Measurements from ENCODE around the gene WNT9A. TPM values are rescaled to one million over a fixed set of nuclear protein-coding genes. Genes with fewer than 3 reads are reported as not detected.

WNT9A gene
- total and polyA plus RNA-seq, 4 donors: 2.6 to 8.6 (median 4.9) TPM

- DNase-seq (peak in 1 of 3 donors; percentile 18), ATAC-seq (ENCODE audit: insufficient read depth, low FRiP score) (no peak)
- H3K9me3 ChIP-seq (ENCODE audit: control insufficient read depth in 4 of 4, insufficient read depth in 3 of 4, low read length in 3 of 4): peaks cover 0 to 2% (median under 1%) of the 10 kb centered on the region in 4 donors
- peaks cover 0 to 50% (median 7%) of the 10 kb centered on the region in 5 donors for H3K4me1 ChIP-seq (ENCODE audit: control insufficient read depth in 5 of 5, insufficient read depth in 5 of 5, low read length in 5 of 5)
- no peak overlapping the region for H3K27ac ChIP-seq (ENCODE audit: low read depth in 1 of 2, low read length in 1 of 2)
- no peaks in the 10 kb centered on the region for H3K36me3 ChIP-seq (ENCODE audit: control insufficient read depth in 4 of 4, insufficient read depth in 4 of 4, low read length in 4 of 4)
- H3K27me3 ChIP-seq (ENCODE audit: control insufficient read depth in 3 of 3, insufficient read depth in 3 of 3, low read length in 2 of 3): no peaks in the 10 kb centered on the region
- TF ChIP-seq CTCF (IDR thresholded peaks at IDR 0.05; ENCODE audit: control extremely low read depth, extremely low read depth): no peak
- no peak overlapping the region for H3K4me3 ChIP-seq
- no peak overlapping the region for H3K9ac ChIP-seq (ENCODE audit: insufficient read depth in 1 of 2, low read length in 2 of 2)
- WGBS, 2 donors: 80 to 84% methylated on average over 11 of the region's 11 CpGs
Observed at GRCh38 chr1:227949341-227949921, 1.7 kb upstream of the WNT9A start.

GRCh38 chr1:227948493-227949260 is 945 bp upstream of the WNT9A start:
- no peak for ATAC-seq (ENCODE audit: insufficient read depth, low FRiP score)
- no peaks in the 10 kb centered on the region for H3K27me3 ChIP-seq (ENCODE audit: control insufficient read depth in 3 of 3, insufficient read depth in 3 of 3, low read length in 2 of 3)
- H3K4me3 ChIP-seq: peak overlapping the region; percentile 6
- H3K9ac ChIP-seq (ENCODE audit: insufficient read depth in 1 of 2, low read length in 2 of 2): peak overlapping the region in 1 of 2 donors; percentile 65
- no peak for TF ChIP-seq CTCF (IDR thresholded peaks at IDR 0.05; ENCODE audit: control extremely low read depth, extremely low read depth)
- H3K27ac ChIP-seq (ENCODE audit: low read depth in 1 of 2, low read length in 1 of 2): no peak overlapping the region
- H3K36me3 ChIP-seq (ENCODE audit: control insufficient read depth in 4 of 4, insufficient read depth in 4 of 4, low read length in 4 of 4): no peaks in the 10 kb centered on the region
- 28 to 32% methylated on average over 25 of the region's 25 CpGs for WGBS, 2 donors
- H3K4me1 ChIP-seq (ENCODE audit: control insufficient read depth in 5 of 5, insufficient read depth in 5 of 5, low read length in 5 of 5): peaks cover 0 to 48% (median 7%) of the 10 kb centered on the region in 5 donors
- no peaks in the 10 kb centered on the region for H3K9me3 ChIP-seq (ENCODE audit: control insufficient read depth in 4 of 4, insufficient read depth in 3 of 4, low read length in 3 of 4)
- DNase-seq: no peak

GRCh38 chr1:227947386-227947675 is 401 bp downstream of the WNT9A start:
- Histone ChIP-seq H3K27me3 (ENCODE audit: control insufficient read depth in 3 of 3, insufficient read depth in 3 of 3, low read length in 2 of 3) (no peaks in the 10 kb centered on the region), H3K9ac (ENCODE audit: insufficient read depth in 1 of 2, low read length in 2 of 2) (no peak overlapping the region), H3K4me3 (peak overlapping the region; percentile 26), H3K9me3 (ENCODE audit: control insufficient read depth in 4 of 4, insufficient read depth in 3 of 4, low read length in 3 of 4) (no peaks in the 10 kb centered on the region), H3K27ac (ENCODE audit: low read depth in 1 of 2, low read length in 1 of 2) (peak overlapping the region in 1 of 2 donors; percentile 65), H3K4me1 (ENCODE audit: control insufficient read depth in 5 of 5, insufficient read depth in 5 of 5, low read length in 5 of 5) (peaks cover 0 to 40% (median 7%) of the 10 kb centered on the region in 5 donors), H3K36me3 (ENCODE audit: control insufficient read depth in 4 of 4, insufficient read depth in 4 of 4, low read length in 4 of 4) (no peaks in the 10 kb centered on the region)
- peak in 1 of 3 donors; percentile 32 for DNase-seq
- TF ChIP-seq CTCF (IDR thresholded peaks at IDR 0.05; ENCODE audit: control extremely low read depth, extremely low read depth): no peak
- 0 to 1% methylated on average over 30 to 36 of the region's 36 CpGs for WGBS, 2 donors
- no peak for ATAC-seq (ENCODE audit: insufficient read depth, low FRiP score)

Data from lung (tissue), 12 donors.